Endodermal cell (in vitro differentiated cells): ENCODE measurements around the gene DPY19L2. TPM values are rescaled to one million over a fixed set of nuclear protein-coding genes. Genes with fewer than 3 reads are reported as not detected.
"Not testable (repeated sequence)": the region's sequence is repeated elsewhere in the genome, so short reads cannot be mapped to it uniquely, and the experiment has no call there.

Experiments used
- DNase-seq: peaks from one replicate; pipeline ENCODE4 v3.0.0-alpha.2; 2017
- H3K27ac ChIP-seq: 2 replicates; pipeline ENCODE4 v1.5.1; 2013; ENCODE audit warnings: mild to moderate bottlenecking, low read depth, low read length, moderate library complexity
- H3K27me3 ChIP-seq: 2 replicates; pipeline ENCODE4 v1.6.1; 2013; ENCODE audit warnings: mild to moderate bottlenecking, low read length, moderate library complexity; ENCODE audit not compliant: insufficient read depth, control insufficient read depth, poor library complexity, severe bottlenecking
- H3K36me3 ChIP-seq: 2 replicates; pipeline ENCODE4 v1.7.0; 2013; ENCODE audit warnings: mild to moderate bottlenecking, low read length, moderate library complexity; ENCODE audit not compliant: control insufficient read depth, insufficient read depth
- H3K4me1 ChIP-seq: one replicate; pipeline ENCODE4 v1.7.0; 2013; ENCODE audit warnings: low read length; ENCODE audit not compliant: control insufficient read depth, insufficient read depth
- H3K4me3 ChIP-seq: 2 replicates; pipeline ENCODE4 v1.5.1; 2013; ENCODE audit warnings: mild to moderate bottlenecking, low read length, moderate library complexity
- H3K9ac ChIP-seq: 2 replicates; pipeline ENCODE4 v1.6.1; 2013; ENCODE audit warnings: mild to moderate bottlenecking, low read length, moderate library complexity; ENCODE audit not compliant: poor library complexity, severe bottlenecking; ENCODE audit errors: extremely low read depth
- H3K9me3 ChIP-seq: 2 replicates; pipeline ENCODE4 v1.6.1; 2013; ENCODE audit warnings: mild to moderate bottlenecking, low read length, moderate library complexity; ENCODE audit not compliant: control insufficient read depth
- H3K27ac Mint-ChIP-seq: 2 replicates; pipeline ENCODE4 v1.8.0; 2020; ENCODE audit warnings: mixed read lengths
- H3K27me3 Mint-ChIP-seq: 2 replicates; pipeline ENCODE4 v1.8.0; 2021; ENCODE audit warnings: mild to moderate bottlenecking, mixed read lengths; ENCODE audit not compliant: insufficient read depth
- H3K36me3 Mint-ChIP-seq: 2 replicates; pipeline ENCODE4 v1.8.0; 2020; ENCODE audit warnings: low read depth, mixed read lengths
- H3K4me1 Mint-ChIP-seq: 2 replicates; pipeline ENCODE4 v1.8.0; 2020; ENCODE audit warnings: mixed read lengths
- H3K4me3 Mint-ChIP-seq: 2 replicates; pipeline ENCODE4 v1.8.0; 2020; ENCODE audit warnings: mild to moderate bottlenecking, moderate library complexity, mixed read lengths
- H3K9me3 Mint-ChIP-seq: 2 replicates; pipeline ENCODE4 v1.8.0; 2020; ENCODE audit warnings: mild to moderate bottlenecking, mixed read lengths
- CTCF ChIP-seq: fragments of 200-600 bp; sonication (generic); conservative IDR thresholded peaks from 2 replicates; pipeline ENCODE4 v1.5.0; 2021; ENCODE audit warnings: antibody characterized with exemption, mild to moderate bottlenecking
- WGBS, 2 experiments: methylation state at CpG; one replicate each; pipeline versions ENCODE4 v1.1.5 to v1.1.7; 2013; ENCODE audit warnings: missing lambda C conversion rate in 2 of 2, mixed read lengths in 1 of 2; ENCODE audit not compliant: insufficient coverage in 1 of 2, insufficient read length in 1 of 2; 5-methylcytosine and 5-hydroxymethylcytosine counted together
- total RNA-seq, 2 donors: library from RNA; stranded (reverse); fragmentation: NEBNext Ultra II Directional in 1 of 2; extraction: Animal tissue kit (Norgen Biotek cat#: 25700) in 1 of 2; gene quantifications; 2 replicates in 1 of 2; 3 replicates in 1 of 2; pipeline ENCODE4 v1.2.1, GENCODE V29; 2021

Gene DPY19L2
- total RNA-seq, 2 donors from 2014 or later, result 8.6 to 11.0 TPM

DNA sequence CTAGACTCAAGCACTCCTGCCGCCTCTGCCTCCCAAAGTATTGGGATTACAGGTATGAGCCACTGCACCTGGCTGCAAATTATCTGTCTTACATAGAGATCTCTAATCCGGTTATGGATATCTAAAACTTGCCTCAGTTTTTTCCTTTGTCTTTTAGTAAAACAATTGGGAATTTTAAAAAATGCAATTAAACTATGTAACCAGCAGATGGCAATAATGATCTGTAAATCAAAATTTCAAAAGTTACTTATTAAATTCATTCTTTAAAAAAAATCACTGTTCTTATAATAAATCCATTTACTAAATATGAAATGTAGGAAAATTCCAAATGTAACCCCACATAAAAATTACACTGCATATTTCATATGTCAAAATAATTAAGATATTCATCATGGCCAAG lies 4.3 kb upstream of the DPY19L2 start:
- 67% methylated on average over 1 of the region's 2 CpGs for WGBS, 2 experiments
- not testable (repeated sequence) for H3K27ac Mint-ChIP-seq, H3K9ac ChIP-seq, H3K36me3 ChIP-seq, H3K9me3 Mint-ChIP-seq, H3K4me1 ChIP-seq, H3K4me3 Mint-ChIP-seq, H3K9me3 ChIP-seq, H3K27ac ChIP-seq, H3K4me3 ChIP-seq, H3K4me1 Mint-ChIP-seq, DNase-seq, H3K36me3 Mint-ChIP-seq, H3K27me3 ChIP-seq
- peaks cover 19% of the 10 kb centered on the region for H3K27me3 Mint-ChIP-seq
- peak; percentile 64 for TF ChIP-seq CTCF

DNA sequence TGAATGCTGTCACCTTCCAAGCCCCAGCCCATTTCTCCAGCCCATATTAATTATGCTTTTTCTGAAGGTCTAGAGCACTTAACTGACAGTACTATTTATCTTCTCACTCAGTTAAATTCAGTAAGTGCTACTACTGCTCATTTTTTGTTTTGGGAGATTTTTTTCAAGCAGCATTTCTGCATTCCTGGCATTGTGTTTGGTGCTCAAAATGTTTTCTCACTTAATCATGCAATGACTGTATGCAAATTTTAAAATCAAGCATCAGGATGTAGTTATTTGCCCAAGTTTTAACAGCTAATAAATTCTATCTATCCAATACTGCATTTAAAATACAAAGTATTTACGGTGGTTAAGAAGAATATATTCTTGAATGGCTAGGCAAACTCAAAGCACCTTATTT lies 1.6 kb upstream of the DPY19L2 start:
- H3K9me3 ChIP-seq, H3K27me3 ChIP-seq, H3K36me3 ChIP-seq, DNase-seq, H3K9ac ChIP-seq, H3K4me1 Mint-ChIP-seq, H3K9me3 Mint-ChIP-seq, H3K27ac ChIP-seq, H3K27ac Mint-ChIP-seq, H3K36me3 Mint-ChIP-seq, H3K4me3 ChIP-seq, H3K4me3 Mint-ChIP-seq, H3K4me1 ChIP-seq: not testable (repeated sequence)
- WGBS, 2 experiments, result 100% methylated on average over 1 of the region's 1 CpG; no CpG with 5 or more reads in 1 of the 2 experiments
- H3K27me3 Mint-ChIP-seq, result peaks cover 24% of the 10 kb centered on the region

- H3K27me3 ChIP-seq, H3K4me3 ChIP-seq, H3K36me3 ChIP-seq, H3K9me3 ChIP-seq, H3K4me1 Mint-ChIP-seq, H3K9me3 Mint-ChIP-seq, H3K9ac ChIP-seq, H3K27ac ChIP-seq, H3K27ac Mint-ChIP-seq, DNase-seq, H3K4me1 ChIP-seq, H3K36me3 Mint-ChIP-seq: not testable (repeated sequence)
- H3K4me3 Mint-ChIP-seq, result peak overlapping the region; percentile 70
- H3K27me3 Mint-ChIP-seq, result peaks cover 24% of the 10 kb centered on the region
- 57% methylated on average over 2 of the region's 8 CpGs; no CpG with 5 or more reads in 1 of the 2 experiments for WGBS, 2 experiments
These were observed 1.1 kb upstream of the DPY19L2 start for GRCh38 chr12:63669427-63669826.

DNA sequence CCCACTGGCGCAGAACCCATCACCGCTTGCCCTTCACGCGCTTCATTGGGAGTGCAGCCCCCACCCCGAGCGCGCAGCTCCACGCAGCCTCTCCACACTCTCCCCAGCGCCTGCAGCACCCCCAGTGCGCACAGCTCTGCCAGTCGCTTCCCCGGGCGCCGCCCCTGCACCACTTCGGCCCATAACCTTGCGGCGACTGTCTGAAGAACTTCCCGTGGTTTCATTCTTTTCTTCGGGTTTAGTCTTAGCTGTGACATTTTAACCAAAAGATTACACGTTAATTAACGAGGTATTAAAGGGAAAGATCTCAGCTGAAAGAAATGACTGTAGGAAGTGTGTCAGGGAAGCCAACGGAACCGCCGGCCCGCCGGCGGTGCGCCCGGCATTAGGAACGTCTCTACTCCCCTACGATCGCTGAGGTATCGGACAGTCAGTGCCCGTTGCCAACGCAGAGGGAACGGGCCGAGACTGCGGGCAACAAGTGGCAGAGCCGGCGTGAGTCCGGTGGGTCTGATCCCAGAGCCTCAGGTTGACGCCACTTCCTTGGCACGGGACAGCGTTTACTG lies 590 bp upstream of the DPY19L2 start:
- not testable (repeated sequence) for H3K36me3 ChIP-seq, H3K36me3 Mint-ChIP-seq, H3K9me3 ChIP-seq, H3K27me3 ChIP-seq, H3K4me1 Mint-ChIP-seq, H3K27ac ChIP-seq, H3K4me1 ChIP-seq, H3K9me3 Mint-ChIP-seq
- peak overlapping the region; percentile 44 for H3K27ac Mint-ChIP-seq
- Histone ChIP-seq H3K4me3 (peak overlapping the region; percentile 86), H3K9ac (peak overlapping the region; percentile 11)
- peaks cover 24% of the 10 kb centered on the region for H3K27me3 Mint-ChIP-seq
- 0 to 6% methylated on average over 11 to 40 of the region's 44 CpGs for WGBS, 2 experiments
- peak overlapping the region; percentile 70 for H3K4me3 Mint-ChIP-seq
- peak; percentile 83 for DNase-seq

DNA sequence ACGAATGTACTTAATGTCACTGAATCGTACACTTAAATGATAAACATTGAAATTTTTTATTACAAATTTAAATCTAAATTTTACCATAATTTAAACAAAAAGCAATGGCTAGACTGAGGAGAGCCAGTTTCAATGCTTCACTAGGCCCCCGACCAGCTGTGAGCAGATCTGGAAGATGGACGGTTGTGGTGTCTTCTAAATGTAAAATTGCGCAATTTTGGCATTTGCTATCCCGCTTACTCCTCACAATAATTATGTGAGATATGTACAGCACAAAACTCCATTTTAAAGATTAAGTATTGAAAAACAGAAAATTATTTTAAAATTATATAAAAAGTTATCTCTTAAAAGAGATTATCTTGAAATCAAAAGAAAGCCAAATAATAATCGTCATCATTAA lies 5.3 kb downstream of the DPY19L2 start:
- not testable (repeated sequence) for H3K27me3 Mint-ChIP-seq, DNase-seq, H3K4me1 Mint-ChIP-seq, H3K9me3 Mint-ChIP-seq, H3K4me3 Mint-ChIP-seq, H3K36me3 ChIP-seq, H3K27ac ChIP-seq, H3K4me1 ChIP-seq, H3K9me3 ChIP-seq, H3K9ac ChIP-seq, H3K36me3 Mint-ChIP-seq, H3K27ac Mint-ChIP-seq, H3K27me3 ChIP-seq, H3K4me3 ChIP-seq
- 80 to 100% methylated on average over 1 to 3 of the region's 7 CpGs for WGBS, 2 experiments

DNA sequence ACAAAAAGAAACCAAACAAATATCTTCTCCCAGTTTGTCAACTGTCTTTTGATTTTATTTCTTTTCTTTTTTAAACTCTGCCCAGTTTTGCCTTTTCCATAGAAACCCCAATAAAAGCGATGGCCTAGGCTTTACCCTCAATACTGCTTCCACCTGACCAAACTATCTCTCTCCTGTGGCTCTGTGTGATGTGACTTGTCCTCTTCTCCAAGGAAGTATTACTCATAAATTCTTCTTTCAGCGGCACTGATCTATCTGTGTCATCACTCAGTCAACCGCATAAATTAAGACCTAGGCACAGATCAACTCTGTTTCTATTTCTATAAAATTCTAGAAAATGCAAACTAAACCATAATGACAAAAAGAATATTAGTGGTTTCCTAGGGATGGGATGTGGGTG lies 9.8 kb downstream of the DPY19L2 start:
- H3K27ac ChIP-seq, H3K36me3 Mint-ChIP-seq, H3K27ac Mint-ChIP-seq, H3K9ac ChIP-seq, H3K27me3 ChIP-seq, H3K9me3 Mint-ChIP-seq, H3K27me3 Mint-ChIP-seq, H3K36me3 ChIP-seq, H3K4me1 ChIP-seq, H3K9me3 ChIP-seq, DNase-seq, H3K4me3 Mint-ChIP-seq, H3K4me3 ChIP-seq: not testable (repeated sequence)
- 53 to 81% methylated on average over 2 to 3 of the region's 3 CpGs for WGBS, 2 experiments
- H3K4me1 Mint-ChIP-seq, result peaks cover 22% of the 10 kb centered on the region
